OCI-LY1 (cell line): Measurements from ENCODE around the gene SNX7.

Experiments
- H2AFZ ChIP-seq: fragments of 200-600 bp; sonication (generic), shearing (Covaris generic); 2 replicates; pipeline ENCODE4 v1.6.0; 2014; ENCODE audit warnings: antibody characterized with exemption, mild to moderate bottlenecking, low read length
- H3F3A ChIP-seq: fragments of 200-600 bp; sonication (generic), shearing (Covaris generic); 2 replicates; pipeline ENCODE4 v1.6.0; 2014; ENCODE audit warnings: mild to moderate bottlenecking, antibody characterized with exemption, low read length, moderate library complexity; ENCODE audit not compliant: insufficient read depth
- H3K27ac ChIP-seq: fragments of 200-600 bp; sonication (generic); 2 replicates; pipeline ENCODE4 v1.5.1; 2014; ENCODE audit warnings: low read length, mixed run types, mild to moderate bottlenecking, low read depth; ENCODE audit not compliant: poor library complexity, severe bottlenecking
- H3K27me3 ChIP-seq: fragments of 200-600 bp; sonication (generic); 2 replicates; pipeline ENCODE4 v1.6.0; 2014; ENCODE audit warnings: antibody characterized with exemption, mild to moderate bottlenecking, low read length, moderate library complexity; ENCODE audit not compliant: insufficient read depth
- H3K36me3 ChIP-seq: fragments of 200-600 bp; sonication (generic); 2 replicates; pipeline ENCODE4 v1.6.1; 2014; ENCODE audit warnings: mild to moderate bottlenecking, antibody characterized with exemption, low read length, moderate library complexity, mixed read lengths; ENCODE audit not compliant: insufficient read depth
- H3K4me1 ChIP-seq: fragments of 200-600 bp; sonication (generic); 2 replicates; pipeline ENCODE4 v1.5.1; 2014; ENCODE audit warnings: mild to moderate bottlenecking, low read length, moderate library complexity; ENCODE audit not compliant: insufficient read depth, severe bottlenecking
- H3K4me2 ChIP-seq: fragments of 200-600 bp; sonication (generic), shearing (Covaris generic); 2 replicates; pipeline ENCODE4 v1.6.1; 2014; ENCODE audit warnings: low read length
- H3K4me3 ChIP-seq: fragments of 200-600 bp; sonication (generic); 2 replicates; pipeline ENCODE4 v1.5.1; 2014; ENCODE audit warnings: low read length, low read depth, mild to moderate bottlenecking, mixed read lengths; ENCODE audit not compliant: poor library complexity, severe bottlenecking
- H3K79me2 ChIP-seq: fragments of 200-600 bp; shearing (Covaris generic); 2 replicates; pipeline ENCODE4 v1.6.1; 2016; ENCODE audit warnings: mixed run types, low read length, mixed read lengths; ENCODE audit not compliant: insufficient read depth
- H3K9ac ChIP-seq: fragments of 200-600 bp; sonication (generic), shearing (Covaris generic); 2 replicates; pipeline ENCODE4 v1.6.1; 2014; ENCODE audit warnings: mild to moderate bottlenecking, low read length, mixed read lengths
- H3K9me2 ChIP-seq: fragments of 200-600 bp; sonication (generic), shearing (Covaris generic); 2 replicates; pipeline ENCODE4 v1.6.1; 2014; ENCODE audit warnings: low read depth, mild to moderate bottlenecking, low read length, mixed read lengths
- H3K9me3 ChIP-seq: fragments of 200-600 bp; shearing (Covaris generic); 2 replicates; pipeline ENCODE4 v1.6.1; 2014; ENCODE audit warnings: low read length, mixed read lengths
- H4K20me1 ChIP-seq: fragments of 200-600 bp; sonication (generic), shearing (Covaris generic); 2 replicates; pipeline ENCODE4 v1.6.0; 2016; ENCODE audit warnings: mild to moderate bottlenecking, low read length; ENCODE audit not compliant: insufficient read depth
- CTCF ChIP-seq: fragments of 200-600 bp; sonication (generic), shearing (Covaris generic); IDR thresholded peaks from 2 replicates; pipeline ENCODE4 v1.5.1; 2017; ENCODE audit warnings: mild to moderate bottlenecking, antibody characterized with exemption, low read length, moderate library complexity, mixed read lengths
- EZH2 ChIP-seq: fragments of 200-600 bp; sonication (generic), shearing (Covaris generic); IDR thresholded peaks from 2 replicates; pipeline ENCODE4 v1.8.0; 2017; ENCODE audit warnings: borderline replicate concordance, mixed run types, mild to moderate bottlenecking, antibody characterized with exemption, low read length, moderate library complexity, mixed read lengths

Gene SNX7

GRCh38 chr1:98766255-98766654 lies 104.7 kb downstream of the SNX7 start:
- Histone ChIP-seq H3K4me1 (no peaks in the 10 kb centered on the region), H4K20me1 (no peaks in the 10 kb centered on the region), H3K79me2 (no peaks in the 10 kb centered on the region), H3K4me2 (no peak overlapping the region), H3K36me3 (no peaks in the 10 kb centered on the region), H2AFZ (no peak overlapping the region), H3K27me3 (no peaks in the 10 kb centered on the region), H3K9me3 (no peaks in the 10 kb centered on the region), H3K27ac (no peak overlapping the region), H3K9me2 (no peaks in the 10 kb centered on the region), H3F3A (no peaks in the 10 kb centered on the region), H3K4me3 (no peak overlapping the region), H3K9ac (no peak overlapping the region)
- TF ChIP-seq EZH2, result no peak
- TF ChIP-seq CTCF, result no peak

- H3K9ac ChIP-seq, result no peak overlapping the region
- H3F3A ChIP-seq, result no peaks in the 10 kb centered on the region
- H4K20me1 ChIP-seq, result no peaks in the 10 kb centered on the region
- H3K4me3 ChIP-seq, result no peak overlapping the region
- no peak overlapping the region for H3K27ac ChIP-seq
- H3K9me2 ChIP-seq, result no peaks in the 10 kb centered on the region
- H3K4me1 ChIP-seq, result no peaks in the 10 kb centered on the region
- no peak overlapping the region for H3K4me2 ChIP-seq
- no peak overlapping the region for H2AFZ ChIP-seq
- H3K27me3 ChIP-seq, result no peaks in the 10 kb centered on the region
- no peaks in the 10 kb centered on the region for H3K79me2 ChIP-seq
- H3K9me3 ChIP-seq, result no peaks in the 10 kb centered on the region
- TF ChIP-seq CTCF, result no peak
- TF ChIP-seq EZH2, result no peak
- no peaks in the 10 kb centered on the region for H3K36me3 ChIP-seq
Observed at GRCh38 chr1:98769162-98769561, 107.6 kb downstream of the SNX7 start.

GRCh38 chr1:98781906-98782305 lies 120.4 kb downstream of the SNX7 start:
- no peaks in the 10 kb centered on the region for H3K4me1 ChIP-seq
- H3K9me3 ChIP-seq, result no peaks in the 10 kb centered on the region
- no peaks in the 10 kb centered on the region for H3K79me2 ChIP-seq
- H3F3A ChIP-seq, result no peaks in the 10 kb centered on the region
- H3K27ac ChIP-seq, result no peak overlapping the region
- TF ChIP-seq CTCF, result no peak
- TF ChIP-seq EZH2, result no peak
- no peaks in the 10 kb centered on the region for H4K20me1 ChIP-seq
- H3K4me2 ChIP-seq, result no peak overlapping the region
- no peak overlapping the region for H3K9ac ChIP-seq
- no peaks in the 10 kb centered on the region for H3K9me2 ChIP-seq
- H3K36me3 ChIP-seq, result no peaks in the 10 kb centered on the region
- H2AFZ ChIP-seq, result no peak overlapping the region
- H3K4me3 ChIP-seq, result no peak overlapping the region
- no peaks in the 10 kb centered on the region for H3K27me3 ChIP-seq
